ENCODE data around the gene PPFIA4. TPM values are rescaled to one million over a fixed set of nuclear protein-coding genes. Genes with fewer than 3 reads are reported as not detected.

Gene PPFIA4
- total and polyA plus RNA-seq, 8 donors: 0.29 to 2.2 (median 0.89) TPM; not detected in 1

DNA sequence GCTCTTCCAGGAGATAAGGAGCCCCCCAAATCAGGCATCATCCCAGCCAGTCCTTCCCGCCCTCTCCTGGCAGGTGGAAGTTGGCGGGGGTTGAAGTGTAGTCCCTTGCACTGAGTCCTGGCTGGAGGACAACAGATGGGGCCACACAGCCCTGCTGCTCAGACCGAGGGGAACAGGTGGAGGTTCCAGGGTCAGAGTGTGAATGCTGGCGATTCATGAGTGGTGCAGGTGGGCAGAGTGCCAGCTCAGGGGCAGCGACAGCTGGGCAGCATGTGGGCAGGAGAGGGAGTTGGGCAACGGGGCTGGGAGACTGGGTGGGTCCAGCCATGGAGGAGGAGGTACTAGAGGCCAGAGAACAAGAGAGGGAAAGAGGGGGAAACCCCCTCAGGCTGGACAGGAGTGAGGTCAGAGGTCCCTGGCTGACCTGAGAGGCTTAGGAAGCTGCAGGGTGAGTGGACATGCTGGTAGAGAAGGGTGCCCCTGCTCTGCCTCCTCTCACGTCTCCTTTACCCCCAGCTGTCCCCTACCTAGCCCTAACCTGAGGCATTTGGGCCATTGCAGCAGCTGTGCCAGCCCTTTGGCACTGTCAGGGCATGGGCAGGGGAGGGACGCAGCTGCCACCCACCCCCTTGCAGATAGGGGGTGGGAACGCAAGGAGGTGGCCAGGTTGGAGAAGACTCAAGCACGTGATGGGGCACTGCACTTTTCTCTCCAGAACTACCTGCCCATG is 90.0 kb downstream of the PPFIA4 start:
- Histone ChIP-seq H3K4me1 (peaks cover 6 to 12% (median 9%) of the 10 kb centered on the region in 4 donors), H3K36me3 (no peaks in the 10 kb centered on the region), H3K9me3 (no peaks in the 10 kb centered on the region), H3K4me3 (no peak overlapping the region), H3K27me3 (peaks cover 0 to 54% (median 35%) of the 10 kb centered on the region in 3 donors), H3K27ac (no peak overlapping the region)
- 51 to 63% (median 53%) methylated on average over 10 of the region's 10 CpGs for WGBS, 5 donors
- no peak for DNase-seq
- no peak for TF ChIP-seq POLR2AphosphoS5 (IDR thresholded peaks at IDR 0.05)
- TF ChIP-seq EP300 (IDR thresholded peaks at IDR 0.05): no peak
- TF ChIP-seq CTCF (IDR thresholded peaks at IDR 0.05): no peak
- intact Hi-C loops (cut with DNase I; ENCODE audit: low total_unique reads): loop anchor here (5.0 kb wide), 1 partner anchor 101 kb away; no protein-coding TSS in a partner anchor

- H3K36me3 ChIP-seq: no peaks in the 10 kb centered on the region
- no peak overlapping the region for H3K27ac ChIP-seq
- intact Hi-C loops (cut with DNase I; ENCODE audit: low total_unique reads): loop anchor here (5.0 kb wide), 1 partner anchor 99 kb away; no protein-coding TSS in a partner anchor
- H3K27me3 ChIP-seq: peaks cover 0 to 71% (median 35%) of the 10 kb centered on the region in 3 donors
- DNase-seq: peak; percentile 72 to 91
- 21 to 29% (median 22%) methylated on average over 26 to 35 of the region's 35 CpGs for WGBS, 5 donors
- no peak overlapping the region for H3K4me3 ChIP-seq
- H3K4me1 ChIP-seq: peaks cover 6 to 10% (median 8%) of the 10 kb centered on the region in 4 donors
- TF ChIP-seq CTCF (IDR thresholded peaks at IDR 0.05) (peak in 5 of 7 experiments; percentile 55 to 77 (median 64)), EP300 (IDR thresholded peaks at IDR 0.05) (no peak)
- no peaks in the 10 kb centered on the region for H3K9me3 ChIP-seq
These were observed 91.6 kb downstream of the PPFIA4 start for GRCh38 chr1:203117611-203118575.

DNA sequence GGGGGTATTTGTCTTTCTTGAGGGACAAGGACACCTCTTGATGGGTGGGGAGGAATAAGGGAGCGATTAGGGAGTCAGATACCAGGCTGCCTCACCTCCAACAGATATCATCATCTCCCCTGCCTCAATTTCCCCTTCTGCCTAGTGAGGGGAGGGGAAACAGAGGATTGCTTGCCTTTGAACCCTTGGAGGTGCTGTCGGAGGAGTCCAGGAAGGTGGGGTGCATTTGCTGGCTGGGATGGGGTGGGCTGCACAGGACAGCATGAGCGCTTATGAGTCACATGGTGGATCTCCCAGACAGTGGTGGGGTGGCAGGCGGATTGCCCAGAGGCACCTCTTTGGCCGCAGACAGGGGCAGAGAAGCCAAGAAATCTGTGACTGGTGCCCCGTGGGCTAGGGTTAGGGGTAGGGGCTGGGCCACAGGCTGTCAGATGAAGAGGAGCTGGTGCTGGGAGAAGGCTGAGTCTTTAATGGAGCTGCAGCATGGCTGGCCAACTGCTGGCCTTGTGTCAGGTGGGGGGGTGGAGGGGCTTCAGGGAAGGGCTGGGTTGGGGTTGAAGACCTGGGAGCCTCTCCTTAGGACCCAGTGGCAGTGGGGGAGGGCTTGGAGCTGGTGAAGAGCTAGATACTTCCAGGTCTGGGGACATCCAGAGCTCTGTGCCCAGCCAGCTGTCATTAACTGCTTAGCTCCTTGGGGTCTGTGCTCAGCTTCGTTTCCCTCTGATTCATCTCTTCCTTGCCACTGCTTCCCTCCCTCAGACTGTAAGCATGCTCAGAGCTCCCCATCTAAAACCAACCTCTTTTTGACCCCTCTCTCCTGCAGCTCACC is 94.2 kb downstream of the PPFIA4 start:
- no peak for DNase-seq
- H3K27me3 ChIP-seq: peaks cover 0 to 97% (median 50%) of the 10 kb centered on the region in 3 donors
- peaks cover 6 to 10% (median 8%) of the 10 kb centered on the region in 4 donors for H3K4me1 ChIP-seq
- 71 to 79% (median 75%) methylated on average over 7 of the region's 7 CpGs for WGBS, 5 donors
- intact Hi-C loops (cut with DNase I; ENCODE audit: low total_unique reads): no loop called here
- TF ChIP-seq EP300 (IDR thresholded peaks at IDR 0.05): no peak
- TF ChIP-seq POLR2AphosphoS5 (IDR thresholded peaks at IDR 0.05): no peak
- no peak for TF ChIP-seq CTCF (IDR thresholded peaks at IDR 0.05)
- no peak for TF ChIP-seq POLR2A (IDR thresholded peaks at IDR 0.05)
- H3K36me3 ChIP-seq: no peaks in the 10 kb centered on the region
- H3K9me3 ChIP-seq: no peaks in the 10 kb centered on the region
- no peak overlapping the region for H3K4me3 ChIP-seq
- no peak overlapping the region for H3K27ac ChIP-seq
